ENCODE results near the gene SMC1B. TPM values are rescaled to one million over a fixed set of nuclear protein-coding genes. Genes with fewer than 3 reads are reported as not detected.

SMC1B gene
- total and polyA plus RNA-seq, 4 donors: 0.02 to 0.05 TPM; not detected in 2

DNA sequence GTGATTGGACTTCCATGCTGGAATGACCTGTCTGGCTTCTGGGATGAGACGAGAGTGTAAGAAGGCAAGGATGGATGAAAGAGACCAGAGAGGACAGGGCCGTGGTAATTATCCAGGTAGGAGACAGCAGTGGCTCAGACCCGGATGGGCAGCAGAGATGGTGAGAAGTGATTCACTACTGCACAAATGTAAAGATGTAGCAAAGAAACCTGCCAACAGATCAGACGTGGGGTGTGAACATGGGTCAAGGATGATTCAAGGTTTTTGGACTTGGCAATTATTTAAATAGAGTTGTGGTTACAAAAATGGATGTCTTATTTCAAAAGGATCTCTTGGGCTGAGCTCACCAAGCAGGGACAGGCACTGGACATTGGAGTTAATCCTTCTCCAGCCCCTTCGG, 32.8 kb upstream of the SMC1B start:
- Histone ChIP-seq H3K9me3 (ENCODE audit: control insufficient read depth in 4 of 4, low read length in 3 of 4) (no peaks in the 10 kb centered on the region), H3K27ac (ENCODE audit: low read depth in 1 of 2, low read length in 2 of 2) (no peak overlapping the region), H3K9ac (ENCODE audit: low read depth in 1 of 2, low read length in 2 of 2) (no peak overlapping the region), H3K4me3 (ENCODE audit: low read depth in 1 of 3, low read length in 3 of 3) (no peak overlapping the region), H3K36me3 (ENCODE audit: control insufficient read depth in 4 of 4, insufficient read depth in 3 of 4, low read depth in 1 of 4, low read length in 3 of 4) (no peaks in the 10 kb centered on the region), H3K4me1 (ENCODE audit: control insufficient read depth in 4 of 4, insufficient read depth in 4 of 4, low read length in 3 of 4) (no peaks in the 10 kb centered on the region), H3K27me3 (ENCODE audit: control insufficient read depth in 4 of 4, insufficient read depth in 4 of 4, low read length in 3 of 4) (no peaks in the 10 kb centered on the region)
- 86% methylated on average over 5 of the region's 5 CpGs for WGBS
- DNase-seq (ENCODE audit: low spot score): no peak
- TF ChIP-seq, protein P1, sequence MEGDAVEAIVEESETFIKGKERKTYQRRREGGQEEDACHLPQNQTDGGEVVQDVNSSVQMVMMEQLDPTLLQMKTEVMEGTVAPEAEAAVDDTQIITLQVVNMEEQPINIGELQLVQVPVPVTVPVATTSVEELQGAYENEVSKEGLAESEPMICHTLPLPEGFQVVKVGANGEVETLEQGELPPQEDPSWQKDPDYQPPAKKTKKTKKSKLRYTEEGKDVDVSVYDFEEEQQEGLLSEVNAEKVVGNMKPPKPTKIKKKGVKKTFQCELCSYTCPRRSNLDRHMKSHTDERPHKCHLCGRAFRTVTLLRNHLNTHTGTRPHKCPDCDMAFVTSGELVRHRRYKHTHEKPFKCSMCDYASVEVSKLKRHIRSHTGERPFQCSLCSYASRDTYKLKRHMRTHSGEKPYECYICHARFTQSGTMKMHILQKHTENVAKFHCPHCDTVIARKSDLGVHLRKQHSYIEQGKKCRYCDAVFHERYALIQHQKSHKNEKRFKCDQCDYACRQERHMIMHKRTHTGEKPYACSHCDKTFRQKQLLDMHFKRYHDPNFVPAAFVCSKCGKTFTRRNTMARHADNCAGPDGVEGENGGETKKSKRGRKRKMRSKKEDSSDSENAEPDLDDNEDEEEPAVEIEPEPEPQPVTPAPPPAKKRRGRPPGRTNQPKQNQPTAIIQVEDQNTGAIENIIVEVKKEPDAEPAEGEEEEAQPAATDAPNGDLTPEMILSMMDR (IDR thresholded peaks at IDR 0.05; ENCODE audit: low read depth, low read length, missing input control): no peak
- no peak for TF ChIP-seq HNF4A (conservative IDR thresholded peaks at IDR 0.05)
- TF ChIP-seq, protein P2, sequence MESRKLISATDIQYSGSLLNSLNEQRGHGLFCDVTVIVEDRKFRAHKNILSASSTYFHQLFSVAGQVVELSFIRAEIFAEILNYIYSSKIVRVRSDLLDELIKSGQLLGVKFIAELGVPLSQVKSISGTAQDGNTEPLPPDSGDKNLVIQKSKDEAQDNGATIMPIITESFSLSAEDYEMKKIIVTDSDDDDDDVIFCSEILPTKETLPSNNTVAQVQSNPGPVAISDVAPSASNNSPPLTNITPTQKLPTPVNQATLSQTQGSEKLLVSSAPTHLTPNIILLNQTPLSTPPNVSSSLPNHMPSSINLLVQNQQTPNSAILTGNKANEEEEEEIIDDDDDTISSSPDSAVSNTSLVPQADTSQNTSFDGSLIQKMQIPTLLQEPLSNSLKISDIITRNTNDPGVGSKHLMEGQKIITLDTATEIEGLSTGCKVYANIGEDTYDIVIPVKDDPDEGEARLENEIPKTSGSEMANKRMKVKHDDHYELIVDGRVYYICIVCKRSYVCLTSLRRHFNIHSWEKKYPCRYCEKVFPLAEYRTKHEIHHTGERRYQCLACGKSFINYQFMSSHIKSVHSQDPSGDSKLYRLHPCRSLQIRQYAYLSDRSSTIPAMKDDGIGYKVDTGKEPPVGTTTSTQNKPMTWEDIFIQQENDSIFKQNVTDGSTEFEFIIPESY (IDR thresholded peaks at IDR 0.05): no peak
- TF ChIP-seq SP1 (IDR thresholded peaks at IDR 0.05): no peak
- no peak for TF ChIP-seq GABPA (IDR thresholded peaks at IDR 0.05 in 1 of 2, conservative IDR thresholded peaks at IDR 0.05 in 1 of 2)
- no peak for TF ChIP-seq JUND (IDR thresholded peaks at IDR 0.05)
- TF ChIP-seq EGR1 (IDR thresholded peaks at IDR 0.05; ENCODE audit: low read depth in 2 of 2): no peak
- TF ChIP-seq TAF1 (conservative IDR thresholded peaks at IDR 0.05): no peak
- no peak for TF ChIP-seq FOXA2 (IDR thresholded peaks at IDR 0.05)
- TF ChIP-seq RXRA (IDR thresholded peaks at IDR 0.05): no peak

DNA sequence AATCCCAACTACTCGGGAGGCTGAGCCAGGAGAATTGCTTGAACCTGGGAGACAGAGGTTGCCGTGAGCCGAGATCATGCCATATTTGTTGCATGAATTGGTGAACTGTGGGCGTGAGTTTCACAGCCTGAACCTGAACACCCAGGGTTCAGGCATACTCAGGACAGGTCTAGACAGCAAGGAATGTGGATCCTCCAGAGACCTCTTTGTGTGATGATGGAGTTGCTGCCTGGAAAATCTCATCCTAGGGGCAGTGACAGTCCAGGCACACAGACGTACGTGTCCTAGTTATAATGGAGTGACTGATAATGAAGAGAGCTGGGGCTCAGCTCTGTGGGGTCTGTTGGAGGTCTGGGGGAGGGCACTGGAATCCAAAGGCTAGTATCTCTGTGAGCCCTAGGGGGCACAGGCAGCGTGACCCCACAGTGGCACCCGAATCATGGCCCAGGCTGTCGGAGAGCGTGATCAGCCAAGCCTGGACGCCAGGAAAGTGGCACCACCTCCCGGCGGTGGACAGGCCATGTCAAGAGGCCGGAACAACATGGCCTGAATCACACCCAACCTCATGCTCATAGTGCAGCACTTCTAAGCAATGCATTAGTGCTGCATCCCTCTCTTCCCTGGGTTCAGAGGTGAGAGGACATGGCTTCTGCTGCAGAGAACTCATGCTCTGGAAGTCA, 31.8 kb upstream of the SMC1B start:
- H3K4me1 ChIP-seq (ENCODE audit: control insufficient read depth in 4 of 4, insufficient read depth in 4 of 4, low read length in 3 of 4): no peaks in the 10 kb centered on the region

More for the DNA sequence above, 31.8 kb upstream of the SMC1B start:
- no peak overlapping the region for H3K9ac ChIP-seq (ENCODE audit: low read depth in 1 of 2, low read length in 2 of 2)
- no peaks in the 10 kb centered on the region for H3K9me3 ChIP-seq (ENCODE audit: control insufficient read depth in 4 of 4, low read length in 3 of 4)
- no peak overlapping the region for H3K27ac ChIP-seq (ENCODE audit: low read depth in 1 of 2, low read length in 2 of 2)
- DNase-seq (ENCODE audit: low spot score): no peak
- H3K36me3 ChIP-seq (ENCODE audit: control insufficient read depth in 4 of 4, insufficient read depth in 3 of 4, low read depth in 1 of 4, low read length in 3 of 4): no peaks in the 10 kb centered on the region
- no peak overlapping the region for H3K4me3 ChIP-seq (ENCODE audit: low read depth in 1 of 3, low read length in 3 of 3)
- 94% methylated on average over 14 of the region's 14 CpGs for WGBS
- H3K27me3 ChIP-seq (ENCODE audit: control insufficient read depth in 4 of 4, insufficient read depth in 4 of 4, low read length in 3 of 4): no peaks in the 10 kb centered on the region
- TF ChIP-seq HNF4G (IDR thresholded peaks at IDR 0.05): no peak
- no peak for TF ChIP-seq RXRA (IDR thresholded peaks at IDR 0.05)
- TF ChIP-seq YY1 (IDR thresholded peaks at IDR 0.05): no peak
- TF ChIP-seq, protein P1 (IDR thresholded peaks at IDR 0.05; ENCODE audit: low read depth, low read length, missing input control): no peak
- TF ChIP-seq, protein P3, sequence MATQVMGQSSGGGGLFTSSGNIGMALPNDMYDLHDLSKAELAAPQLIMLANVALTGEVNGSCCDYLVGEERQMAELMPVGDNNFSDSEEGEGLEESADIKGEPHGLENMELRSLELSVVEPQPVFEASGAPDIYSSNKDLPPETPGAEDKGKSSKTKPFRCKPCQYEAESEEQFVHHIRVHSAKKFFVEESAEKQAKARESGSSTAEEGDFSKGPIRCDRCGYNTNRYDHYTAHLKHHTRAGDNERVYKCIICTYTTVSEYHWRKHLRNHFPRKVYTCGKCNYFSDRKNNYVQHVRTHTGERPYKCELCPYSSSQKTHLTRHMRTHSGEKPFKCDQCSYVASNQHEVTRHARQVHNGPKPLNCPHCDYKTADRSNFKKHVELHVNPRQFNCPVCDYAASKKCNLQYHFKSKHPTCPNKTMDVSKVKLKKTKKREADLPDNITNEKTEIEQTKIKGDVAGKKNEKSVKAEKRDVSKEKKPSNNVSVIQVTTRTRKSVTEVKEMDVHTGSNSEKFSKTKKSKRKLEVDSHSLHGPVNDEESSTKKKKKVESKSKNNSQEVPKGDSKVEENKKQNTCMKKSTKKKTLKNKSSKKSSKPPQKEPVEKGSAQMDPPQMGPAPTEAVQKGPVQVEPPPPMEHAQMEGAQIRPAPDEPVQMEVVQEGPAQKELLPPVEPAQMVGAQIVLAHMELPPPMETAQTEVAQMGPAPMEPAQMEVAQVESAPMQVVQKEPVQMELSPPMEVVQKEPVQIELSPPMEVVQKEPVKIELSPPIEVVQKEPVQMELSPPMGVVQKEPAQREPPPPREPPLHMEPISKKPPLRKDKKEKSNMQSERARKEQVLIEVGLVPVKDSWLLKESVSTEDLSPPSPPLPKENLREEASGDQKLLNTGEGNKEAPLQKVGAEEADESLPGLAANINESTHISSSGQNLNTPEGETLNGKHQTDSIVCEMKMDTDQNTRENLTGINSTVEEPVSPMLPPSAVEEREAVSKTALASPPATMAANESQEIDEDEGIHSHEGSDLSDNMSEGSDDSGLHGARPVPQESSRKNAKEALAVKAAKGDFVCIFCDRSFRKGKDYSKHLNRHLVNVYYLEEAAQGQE (IDR thresholded peaks at IDR 0.05): no peak
- no peak for TF ChIP-seq HNF4A (conservative IDR thresholded peaks at IDR 0.05)
- TF ChIP-seq TAF1 (conservative IDR thresholded peaks at IDR 0.05): no peak
- no peak for TF ChIP-seq RAD21 (IDR thresholded peaks at IDR 0.05)
- no peak for TF ChIP-seq JUND (IDR thresholded peaks at IDR 0.05)
- no peak for TF ChIP-seq FOXA1 (IDR thresholded peaks at IDR 0.05)
- TF ChIP-seq, protein P2 (IDR thresholded peaks at IDR 0.05): no peak
- TF ChIP-seq EGR1 (IDR thresholded peaks at IDR 0.05; ENCODE audit: low read depth in 2 of 2): no peak
- TF ChIP-seq GABPA (IDR thresholded peaks at IDR 0.05 in 1 of 2, conservative IDR thresholded peaks at IDR 0.05 in 1 of 2): no peak
